ENCODE data around the gene ZBTB14.

The ZBTB14 gene

DNA sequence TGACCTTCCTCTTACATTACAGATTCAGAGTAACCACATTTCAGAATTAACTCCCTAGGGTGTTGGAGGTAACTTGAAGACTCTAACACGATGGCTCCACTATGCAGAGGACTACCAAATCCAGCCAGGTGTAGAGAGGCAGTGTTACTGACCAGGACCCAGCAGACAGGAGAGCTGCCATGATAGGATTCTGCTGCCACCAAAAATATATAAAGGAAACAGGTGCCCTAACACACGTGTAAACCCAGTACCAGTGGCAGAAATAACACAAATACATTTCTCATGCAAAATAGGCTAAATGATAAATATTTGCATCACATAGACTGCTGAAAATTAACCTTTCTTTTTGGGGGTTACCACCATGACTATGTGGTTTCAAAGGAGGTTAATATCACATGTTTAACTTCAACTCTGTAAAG lies 7.0 kb downstream of the ZBTB14 start:
- no peak for DNase-seq (ENCODE audit: low spot score)

- no peak for DNase-seq (ENCODE audit: low spot score)
Measured at GRCh38 chr18:5287854-5288253, 7.7 kb downstream of the ZBTB14 start.

GRCh38 chr18:5286525-5286924 lies 9.0 kb downstream of the ZBTB14 start:
- no peak for DNase-seq (ENCODE audit: low spot score)

DNA sequence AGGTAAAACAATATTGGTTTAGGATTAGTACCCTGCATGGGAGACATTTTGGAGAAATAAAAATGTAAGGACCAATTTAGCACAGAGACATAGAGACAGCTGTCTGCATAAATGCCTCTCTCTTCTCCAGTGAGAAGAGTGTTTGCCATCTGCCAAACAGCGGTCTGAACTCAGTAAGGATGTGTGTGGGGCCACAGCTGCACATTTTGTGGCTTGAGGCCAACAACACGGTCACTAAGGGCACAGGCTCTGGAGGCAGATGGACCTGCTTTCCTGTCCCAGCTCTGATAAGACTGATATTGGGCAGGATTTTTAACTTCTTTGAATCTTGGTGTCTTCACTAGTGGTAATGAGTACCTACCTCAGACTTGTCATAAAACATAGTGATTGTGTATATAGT lies 10.2 kb downstream of the ZBTB14 start:
- no peak for DNase-seq (ENCODE audit: low spot score)

- no peak for DNase-seq (ENCODE audit: low spot score)
Measured at GRCh38 chr18:5284808-5285207, 10.7 kb downstream of the ZBTB14 start.

DNA sequence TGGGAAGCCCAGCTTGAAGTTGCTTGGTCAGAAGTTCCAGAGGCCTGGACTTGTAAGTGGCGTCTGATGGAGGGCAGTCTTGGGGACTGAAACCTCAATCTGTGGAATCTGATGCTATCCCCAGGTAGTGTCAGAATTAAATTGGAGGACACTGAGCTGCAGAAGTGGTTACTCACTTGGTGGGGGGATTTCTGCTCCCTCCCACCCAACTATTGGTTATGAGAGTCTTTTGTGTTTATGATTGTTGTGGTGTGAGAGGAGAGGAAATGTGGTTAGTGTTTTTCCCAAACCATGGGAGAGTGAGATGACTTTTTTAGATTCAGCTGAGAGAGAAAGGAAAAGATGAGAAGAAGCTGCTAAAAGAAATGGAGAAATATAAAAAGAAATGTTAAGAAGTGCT lies 12.8 kb downstream of the ZBTB14 start:
- DNase-seq (ENCODE audit: low spot score): no peak

DNA sequence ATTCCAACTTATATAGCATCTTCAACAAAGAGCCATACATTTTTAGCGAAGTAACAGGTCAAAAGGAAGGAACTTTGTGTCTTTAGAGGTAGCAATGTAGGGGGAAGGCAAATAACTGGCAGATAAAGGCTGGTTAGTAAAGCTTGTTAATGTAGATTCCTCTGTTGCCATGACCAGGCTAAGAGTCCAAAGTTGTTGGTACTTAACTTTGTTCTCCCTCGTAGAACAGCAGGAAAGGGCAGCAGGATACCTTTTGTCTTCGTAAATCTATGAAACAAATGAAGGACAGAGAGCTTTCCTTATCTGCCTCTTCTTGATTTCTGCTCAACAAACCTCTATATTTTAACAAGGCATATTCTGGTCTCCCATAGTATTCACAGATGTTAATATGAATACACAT lies 18.6 kb downstream of the ZBTB14 start:
- DNase-seq (ENCODE audit: low spot score): no peak

DNA sequence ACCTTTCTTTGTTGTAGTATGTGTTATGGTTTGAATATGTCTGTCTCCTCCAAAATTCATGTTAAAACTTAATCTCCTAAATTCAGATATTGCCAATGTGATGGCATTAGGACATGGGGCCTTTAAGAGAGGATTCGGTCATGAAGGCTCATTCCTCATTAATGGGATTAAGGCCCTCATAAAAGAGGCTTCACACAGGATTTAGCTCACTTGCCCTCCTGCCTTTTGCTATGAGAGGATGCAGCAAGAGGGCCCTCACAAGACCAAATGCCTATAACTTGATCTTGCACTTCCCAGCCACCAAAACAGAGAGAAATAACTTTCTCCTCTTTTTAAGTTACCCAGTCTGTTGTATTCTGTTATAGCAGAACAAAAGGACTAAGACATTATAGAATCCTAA lies 19.7 kb downstream of the ZBTB14 start:
- DNase-seq (ENCODE audit: low spot score): no peak

DNA sequence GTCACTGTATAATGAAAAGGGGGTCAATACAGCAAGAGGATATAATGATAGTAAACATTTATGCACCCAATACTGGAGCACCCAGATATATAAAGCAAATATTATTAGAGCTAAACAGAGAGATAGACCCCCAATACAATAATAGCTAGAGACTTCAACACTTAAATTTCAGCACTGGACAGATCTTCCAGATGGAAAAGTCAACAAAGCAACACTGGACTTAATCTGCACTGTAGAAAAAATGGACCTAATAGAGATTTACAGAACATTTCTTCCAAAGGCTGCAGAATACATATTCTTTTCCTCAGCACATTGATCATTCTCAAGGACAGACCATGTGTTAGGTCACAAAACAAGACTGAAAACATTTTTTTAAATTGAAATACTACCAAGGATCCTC lies 26.7 kb downstream of the ZBTB14 start:
- no peak for DNase-seq (ENCODE audit: low spot score)

DNA sequence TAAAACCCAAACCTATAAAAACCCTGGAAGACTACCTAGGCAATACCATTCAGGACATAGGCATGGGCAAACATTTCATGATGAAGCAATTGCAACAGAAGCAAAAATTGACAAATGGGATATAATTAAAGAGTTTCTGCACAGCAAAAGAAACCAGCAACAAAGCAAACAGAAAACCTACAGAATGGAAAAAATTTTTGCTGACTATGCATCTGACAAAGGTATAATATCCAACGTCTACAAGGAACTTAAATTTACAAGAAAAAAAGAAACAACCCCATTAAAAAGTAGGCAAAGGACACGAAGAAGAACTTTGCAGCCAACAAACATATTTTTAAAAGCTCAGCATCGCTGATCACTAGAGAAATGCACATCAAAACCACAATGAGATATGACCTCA lies 28.8 kb downstream of the ZBTB14 start:
- no peak for DNase-seq (ENCODE audit: low spot score)

DNA sequence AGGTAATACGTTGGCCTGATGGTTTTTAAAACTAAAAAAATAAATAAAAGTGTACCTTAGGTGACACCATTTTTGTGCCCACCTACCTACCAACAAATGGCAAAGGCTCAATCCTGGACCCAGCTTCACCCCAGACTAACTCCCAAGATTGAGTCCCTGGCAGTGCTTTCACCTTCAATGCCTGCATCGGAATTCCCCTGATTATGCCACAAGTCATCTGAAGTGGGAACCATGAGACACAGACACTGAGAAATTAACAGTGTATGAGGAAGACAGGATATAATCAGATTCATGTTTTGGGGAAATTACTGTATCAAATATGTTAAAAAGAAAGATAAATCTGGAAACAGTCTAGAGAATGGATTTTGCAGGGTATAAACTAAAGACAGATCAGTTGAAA lies 41.6 kb downstream of the ZBTB14 start:
- DNase-seq (ENCODE audit: low spot score): no peak

DNA sequence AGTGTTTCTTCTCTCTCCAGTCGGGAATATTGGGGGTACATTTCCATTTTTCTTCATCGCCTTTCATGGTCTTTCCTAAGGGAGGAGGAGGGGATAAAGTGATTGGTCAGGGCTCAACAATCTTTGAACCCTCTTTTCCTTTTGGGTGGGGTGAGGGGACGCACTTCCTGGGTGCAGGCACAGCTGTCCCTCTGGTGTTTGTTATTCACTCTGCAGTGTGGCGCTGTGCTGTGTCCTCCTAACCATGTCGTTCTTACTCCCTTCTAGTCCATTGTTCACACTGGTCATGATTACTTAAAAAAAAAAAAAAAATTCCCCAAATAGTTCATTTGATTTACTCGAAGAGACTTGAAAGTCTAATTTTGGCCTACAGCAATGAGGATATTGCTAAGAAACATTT lies 44.4 kb downstream of the ZBTB14 start:
- no peak for DNase-seq (ENCODE audit: low spot score)

GRCh38 chr18:5250603-5251002 lies 44.9 kb downstream of the ZBTB14 start:
- no peak for DNase-seq (ENCODE audit: low spot score)

GRCh38 chr18:5244941-5245340 lies 50.6 kb downstream of the ZBTB14 start:
- no peak for DNase-seq (ENCODE audit: low spot score)

- DNase-seq (ENCODE audit: low spot score): no peak
Measured at GRCh38 chr18:5239447-5239846, 56.1 kb downstream of the ZBTB14 start.

All from COLO829 (cell line).